CD4-positive, alpha-beta T cell treated with Interleukin-17A for 1 hour (primary cell): ENCODE results near the gene MRPS2.
"Not testable (repeated sequence)": the region's sequence is repeated elsewhere in the genome, so short reads cannot be mapped to it uniquely, and the experiment has no call there.

ENCODE experiments used
- DNase-seq: peaks from one replicate; pipeline ENCODE4 v3.0.0-alpha.2; 2020

Gene MRPS2

DNA sequence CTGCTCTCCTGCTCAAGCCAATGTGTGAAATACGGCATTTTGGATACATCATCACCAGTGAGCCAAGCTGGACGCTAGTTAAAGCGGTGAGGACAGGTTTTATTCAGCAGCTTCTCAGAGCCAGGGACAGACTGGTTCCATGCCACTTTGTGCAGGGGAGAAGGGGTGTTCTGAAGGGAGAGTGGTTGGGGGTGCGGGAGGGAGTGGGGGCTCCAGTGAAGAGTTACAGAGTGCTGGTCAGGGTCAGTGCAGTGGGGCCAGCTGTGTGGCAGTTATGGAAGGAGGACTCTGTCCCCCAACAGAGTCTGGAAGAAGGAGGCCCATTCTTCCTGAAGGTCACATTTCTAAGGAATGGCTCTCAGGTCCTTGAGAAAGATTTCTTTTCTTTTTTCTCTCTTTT, 34.3 kb downstream of the MRPS2 start:
- not testable (repeated sequence) for DNase-seq

- not testable (repeated sequence) for DNase-seq
These were observed 35.1 kb downstream of the MRPS2 start for GRCh38 chr9:135535631-135536030.

DNA sequence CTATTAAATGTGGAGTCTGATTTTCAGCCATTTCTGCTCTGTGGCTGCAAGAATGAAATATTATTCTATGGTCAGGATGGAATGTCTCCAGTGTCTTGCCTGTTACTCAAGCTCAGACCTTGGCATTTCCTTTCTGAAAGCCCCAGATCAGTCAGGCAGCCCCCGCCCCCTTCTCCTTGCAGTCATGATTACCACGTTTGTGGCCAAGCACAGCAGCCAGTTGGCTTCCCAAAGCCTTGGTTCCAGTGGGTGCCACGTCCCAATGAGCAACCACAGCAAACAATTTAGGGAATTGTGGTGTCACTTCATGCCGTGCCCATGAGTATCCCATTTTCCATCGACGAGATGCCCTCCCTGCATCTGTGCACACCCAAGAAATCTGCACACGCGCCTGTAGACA, 35.7 kb downstream of the MRPS2 start:
- DNase-seq, result no peak

DNA sequence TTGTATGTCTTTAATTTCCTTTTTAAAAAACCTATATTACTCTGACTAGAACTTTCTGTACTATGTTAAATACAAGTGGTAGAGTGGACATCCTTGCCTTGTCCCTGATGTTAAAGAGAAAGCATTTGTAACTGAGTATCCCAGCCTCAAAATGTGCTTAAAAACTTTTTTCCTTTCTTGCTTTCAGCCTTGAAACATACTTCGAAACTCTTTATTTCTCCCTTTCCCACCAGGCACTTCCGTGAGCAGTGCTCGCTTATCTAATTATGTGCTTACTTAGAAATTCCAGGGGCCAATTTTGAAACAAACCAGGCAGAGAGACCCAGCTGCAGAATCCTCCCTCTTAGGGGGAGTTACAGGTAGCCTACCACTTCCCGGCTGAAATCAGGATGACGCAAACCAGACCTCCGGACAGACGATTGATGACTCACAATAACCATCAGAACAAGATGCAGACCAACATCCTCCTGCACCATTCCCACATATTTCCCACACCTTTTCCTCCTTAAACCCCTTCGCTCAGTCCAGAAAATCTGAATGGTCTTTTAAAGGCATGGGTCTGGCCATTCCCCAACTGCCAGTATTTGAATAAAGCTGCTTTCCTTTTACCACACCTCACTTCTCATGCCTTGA, 42.9 kb downstream of the MRPS2 start:
- not testable (repeated sequence) for DNase-seq

DNA sequence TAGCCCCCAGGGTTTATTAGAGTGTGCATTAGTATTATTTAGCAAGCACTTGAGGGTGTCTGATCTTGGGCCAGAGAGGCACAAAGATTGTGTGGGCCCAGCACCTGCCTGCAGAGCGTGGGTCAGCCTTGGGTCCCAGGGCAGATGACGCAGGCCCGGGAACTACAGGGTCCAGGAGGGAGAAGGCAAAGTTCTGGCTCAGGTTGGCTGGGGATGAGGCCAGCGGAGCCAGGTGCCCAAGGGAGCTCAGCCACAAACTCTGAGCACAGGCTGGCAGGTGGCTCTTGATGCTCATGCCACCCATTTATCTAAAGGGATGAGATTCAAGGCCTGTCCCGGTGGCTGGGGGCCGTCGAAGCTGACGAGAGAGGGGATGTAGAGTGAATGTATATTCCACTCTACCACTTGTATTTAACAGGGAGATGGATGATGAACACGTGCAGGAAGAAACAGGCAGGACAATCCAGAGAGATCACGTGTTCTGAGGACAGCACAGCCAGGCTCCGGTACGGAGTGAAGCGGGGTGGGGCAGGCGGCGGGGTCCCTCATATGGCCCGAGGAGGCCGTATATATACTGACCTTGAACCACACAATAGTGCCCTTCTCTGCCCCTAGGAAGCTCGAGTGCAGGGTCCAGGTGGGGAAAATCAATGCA, 44.6 kb downstream of the MRPS2 start:
- no peak for DNase-seq

GRCh38 chr9:135545646-135546176, 45.2 kb downstream of the MRPS2 start, which contains the start of gene OBP2A:
OBP2A (plus strand) TSS chr9:135546126; CDS start chr9:135546181, 55 bp downstream.
- DNase-seq, result not testable (repeated sequence)

DNA sequence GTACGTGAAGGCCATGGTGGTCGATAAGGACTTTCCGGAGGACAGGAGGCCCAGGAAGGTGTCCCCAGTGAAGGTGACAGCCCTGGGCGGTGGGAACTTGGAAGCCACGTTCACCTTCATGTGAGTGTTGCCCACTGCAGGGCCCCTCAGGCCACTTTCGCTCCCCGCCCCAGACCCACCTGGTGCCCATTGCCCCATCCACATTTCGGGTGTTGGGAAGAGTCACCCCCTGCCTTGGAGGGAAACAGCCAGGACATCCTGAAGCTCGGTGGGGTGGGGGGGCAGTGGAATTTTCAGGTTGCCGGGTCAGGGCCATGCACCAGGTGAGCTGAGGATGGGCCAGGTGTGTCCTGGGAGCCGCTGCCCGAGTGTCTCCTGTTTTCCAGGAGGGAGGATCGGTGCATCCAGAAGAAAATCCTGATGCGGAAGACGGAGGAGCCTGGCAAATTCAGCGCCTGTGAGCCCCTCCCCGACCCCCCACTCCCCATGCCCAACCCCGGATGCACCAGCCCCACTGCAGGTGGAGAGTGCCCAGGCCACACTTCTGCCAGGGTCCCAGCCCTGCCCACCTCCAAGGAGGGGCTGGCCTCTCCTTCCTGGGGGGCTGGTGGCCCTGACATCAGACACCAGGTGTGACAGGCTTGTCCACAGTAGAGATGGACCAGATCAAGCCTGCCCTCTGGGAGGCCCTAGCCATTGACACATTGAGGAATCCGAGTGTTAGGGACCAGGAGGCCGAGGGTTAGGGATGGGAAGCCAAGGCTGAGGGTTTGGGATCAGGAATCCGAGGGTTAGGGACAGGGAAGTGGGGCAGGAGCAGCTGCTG, 46.5 kb downstream of the MRPS2 start:
- not testable (repeated sequence) for DNase-seq

GRCh38 chr9:135547756-135548736, 47.6 kb downstream of the MRPS2 start:
- DNase-seq, result no peak

DNA sequence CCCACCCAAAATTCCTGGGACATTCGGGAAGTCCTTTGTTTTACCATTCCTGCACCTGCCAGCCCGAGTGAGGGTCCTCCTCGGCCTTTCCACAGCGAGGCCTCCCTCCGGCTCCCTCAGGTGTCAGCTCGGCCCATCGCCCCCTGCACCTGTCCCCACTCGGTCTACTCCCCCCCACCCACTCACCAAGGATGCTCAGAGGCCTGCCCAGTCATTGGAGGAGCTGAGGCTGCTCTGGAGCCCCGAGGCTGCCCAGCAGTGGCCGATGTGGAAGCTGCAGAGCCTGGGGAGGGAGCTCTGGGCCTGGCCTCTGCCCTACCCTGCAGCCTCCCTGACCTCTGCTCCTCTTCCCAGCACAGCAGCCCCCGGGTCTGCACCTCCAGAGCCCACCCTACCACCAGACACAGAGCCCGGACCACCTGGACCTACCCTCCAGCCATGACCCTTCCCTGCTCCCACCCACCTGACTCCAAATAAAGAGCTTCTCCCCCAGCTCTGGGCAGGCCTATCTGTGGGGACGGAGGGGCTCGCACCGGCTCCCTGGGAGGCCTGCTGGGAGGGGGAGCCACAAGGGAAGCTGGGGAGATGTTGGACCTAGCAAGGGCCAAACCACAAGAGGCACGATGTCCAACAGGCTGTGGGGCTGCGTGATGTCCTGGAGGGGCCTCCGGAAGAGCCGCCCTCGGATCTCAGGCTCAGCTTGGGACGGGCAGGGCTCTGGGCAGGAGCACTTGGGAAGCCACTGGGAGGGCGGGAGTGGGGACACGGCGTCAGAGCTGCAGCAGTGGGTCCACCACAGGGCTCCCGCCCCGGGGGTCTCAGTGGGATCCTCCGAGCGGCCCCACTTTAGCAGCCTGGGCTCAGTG, 49.2 kb downstream of the MRPS2 start:
- DNase-seq, result not testable (repeated sequence)

- DNase-seq, result no peak
These were observed 49.9 kb downstream of the MRPS2 start for GRCh38 chr9:135550344-135550918.

DNA sequence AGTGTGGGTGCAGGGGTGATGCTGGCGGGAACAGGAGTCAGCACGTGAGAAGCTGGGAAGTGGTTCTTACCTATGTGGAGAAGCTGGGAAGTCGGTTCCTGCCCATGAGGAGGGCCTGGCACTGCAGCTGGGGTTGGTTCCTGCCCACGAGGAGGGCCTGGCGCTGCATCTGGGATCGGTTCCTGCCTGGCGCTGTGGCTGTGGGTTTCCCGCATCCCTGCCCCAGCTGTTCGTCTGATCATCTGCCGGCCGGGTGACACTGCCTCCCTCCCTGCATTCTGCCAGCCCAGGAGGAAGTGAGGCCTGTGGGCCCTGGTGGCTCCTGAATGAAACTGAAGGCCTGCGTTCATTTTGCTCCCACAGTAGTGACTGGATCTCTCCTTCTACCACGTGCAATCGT, 50.5 kb downstream of the MRPS2 start:
- DNase-seq, result no peak

GRCh38 chr9:135551456-135551855, 51.0 kb downstream of the MRPS2 start:
- DNase-seq, result no peak

GRCh38 chr9:135552021-135552697, 51.7 kb downstream of the MRPS2 start:
- no peak for DNase-seq

GRCh38 chr9:135552698-135553171, 52.3 kb downstream of the MRPS2 start:
- DNase-seq, result no peak
